C4-2B (cell line): Measurements from ENCODE around the gene LSM7.

Experiments used
- H3K27ac ChIP-seq: fragments of 450-650 bp; 2 replicates; pipeline ENCODE4 v1.5.1; 2017
- ZFX ChIP-seq: fragments of 450-650 bp; IDR thresholded peaks from 2 replicates; pipeline ENCODE4 v1.6.1; 2017
- TF ChIP-seq, protein P1 (sequence below): fragments of 450-650 bp; conservative IDR thresholded peaks from 2 replicates; pipeline ENCODE4 v1.5.1; 2017; ENCODE audit warnings: mild to moderate bottlenecking

Gene LSM7

DNA sequence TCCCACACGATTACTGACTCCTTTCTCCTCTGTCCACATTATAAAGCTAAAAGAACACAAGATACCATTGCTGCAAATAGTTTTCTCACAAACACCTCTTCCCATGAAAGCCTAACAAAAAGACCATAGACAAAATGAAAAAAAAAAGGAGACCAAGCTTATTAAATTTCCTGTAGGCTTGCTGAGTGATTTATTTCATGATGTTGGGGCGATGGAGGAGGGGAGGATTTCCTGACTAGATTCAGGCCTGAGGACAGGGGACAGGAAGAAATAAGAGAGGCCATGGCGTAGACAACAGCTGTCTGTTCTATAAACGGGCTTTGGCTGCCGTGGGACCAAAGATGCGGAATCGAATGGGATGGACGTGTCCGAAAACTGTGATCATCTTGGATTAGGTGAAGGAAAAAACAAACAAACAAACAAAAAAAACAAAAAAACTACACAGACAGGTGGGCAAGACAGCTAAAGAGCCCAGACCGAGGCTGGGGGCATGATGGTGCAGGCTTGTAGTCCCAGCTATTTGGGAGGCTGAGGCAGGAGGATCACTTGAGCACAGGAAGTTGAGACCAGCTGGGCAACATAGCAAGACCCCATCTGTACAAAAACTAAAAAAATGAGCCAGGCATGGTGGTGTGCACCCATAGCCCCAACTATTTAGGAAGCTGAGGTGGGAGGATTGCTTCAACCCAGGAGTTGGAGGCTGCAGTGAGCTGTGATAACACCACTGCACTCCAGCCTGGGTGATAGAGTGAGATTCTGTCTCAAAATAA is 37.0 kb upstream of the LSM7 start:
- TF ChIP-seq, protein P1, sequence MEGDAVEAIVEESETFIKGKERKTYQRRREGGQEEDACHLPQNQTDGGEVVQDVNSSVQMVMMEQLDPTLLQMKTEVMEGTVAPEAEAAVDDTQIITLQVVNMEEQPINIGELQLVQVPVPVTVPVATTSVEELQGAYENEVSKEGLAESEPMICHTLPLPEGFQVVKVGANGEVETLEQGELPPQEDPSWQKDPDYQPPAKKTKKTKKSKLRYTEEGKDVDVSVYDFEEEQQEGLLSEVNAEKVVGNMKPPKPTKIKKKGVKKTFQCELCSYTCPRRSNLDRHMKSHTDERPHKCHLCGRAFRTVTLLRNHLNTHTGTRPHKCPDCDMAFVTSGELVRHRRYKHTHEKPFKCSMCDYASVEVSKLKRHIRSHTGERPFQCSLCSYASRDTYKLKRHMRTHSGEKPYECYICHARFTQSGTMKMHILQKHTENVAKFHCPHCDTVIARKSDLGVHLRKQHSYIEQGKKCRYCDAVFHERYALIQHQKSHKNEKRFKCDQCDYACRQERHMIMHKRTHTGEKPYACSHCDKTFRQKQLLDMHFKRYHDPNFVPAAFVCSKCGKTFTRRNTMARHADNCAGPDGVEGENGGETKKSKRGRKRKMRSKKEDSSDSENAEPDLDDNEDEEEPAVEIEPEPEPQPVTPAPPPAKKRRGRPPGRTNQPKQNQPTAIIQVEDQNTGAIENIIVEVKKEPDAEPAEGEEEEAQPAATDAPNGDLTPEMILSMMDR, result no peak
- no peak for TF ChIP-seq ZFX
- no peak overlapping the region for H3K27ac ChIP-seq

DNA sequence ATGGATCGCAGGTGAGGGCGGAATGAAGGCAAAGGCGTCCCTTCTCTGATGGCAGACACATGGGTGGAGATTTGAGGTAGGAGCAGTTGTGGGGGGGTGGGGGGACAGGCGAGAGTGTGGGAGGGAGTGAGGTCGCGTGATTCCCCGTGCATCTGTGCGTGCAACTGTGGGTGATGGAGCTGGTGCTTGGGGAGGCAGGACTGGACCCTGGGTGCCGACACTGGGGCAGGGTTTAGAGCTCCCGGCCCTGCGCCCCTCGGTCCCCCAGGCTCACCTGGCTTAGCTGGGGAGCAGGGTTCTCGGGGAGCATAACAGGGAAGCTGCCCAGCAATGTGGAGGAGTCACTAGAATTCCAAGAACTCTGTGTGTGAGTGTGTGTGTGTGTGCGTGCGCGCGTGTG is 35.0 kb upstream of the LSM7 start:
- no peak for TF ChIP-seq ZFX
- TF ChIP-seq, protein P1, result no peak
- H3K27ac ChIP-seq, result no peak overlapping the region

DNA sequence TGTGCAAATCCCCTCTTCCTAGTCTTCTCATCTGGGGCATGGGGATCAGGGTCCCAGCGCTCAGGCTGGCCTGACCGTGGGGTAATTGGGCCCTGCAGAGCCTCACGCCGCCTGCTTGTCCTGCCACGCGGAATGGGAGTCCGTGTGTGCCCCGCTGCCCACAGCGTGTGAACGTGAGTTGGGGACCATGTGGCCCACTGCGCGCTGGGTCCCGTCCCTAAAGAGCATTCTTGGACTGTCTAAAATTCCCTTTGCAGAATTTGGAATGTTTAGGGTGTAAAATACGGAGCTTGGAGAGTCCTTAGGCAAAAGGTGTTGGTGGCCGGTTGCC is 34.5 kb upstream of the LSM7 start:
- no peak overlapping the region for H3K27ac ChIP-seq
- TF ChIP-seq ZFX, result no peak
- TF ChIP-seq, protein P1, result no peak

DNA sequence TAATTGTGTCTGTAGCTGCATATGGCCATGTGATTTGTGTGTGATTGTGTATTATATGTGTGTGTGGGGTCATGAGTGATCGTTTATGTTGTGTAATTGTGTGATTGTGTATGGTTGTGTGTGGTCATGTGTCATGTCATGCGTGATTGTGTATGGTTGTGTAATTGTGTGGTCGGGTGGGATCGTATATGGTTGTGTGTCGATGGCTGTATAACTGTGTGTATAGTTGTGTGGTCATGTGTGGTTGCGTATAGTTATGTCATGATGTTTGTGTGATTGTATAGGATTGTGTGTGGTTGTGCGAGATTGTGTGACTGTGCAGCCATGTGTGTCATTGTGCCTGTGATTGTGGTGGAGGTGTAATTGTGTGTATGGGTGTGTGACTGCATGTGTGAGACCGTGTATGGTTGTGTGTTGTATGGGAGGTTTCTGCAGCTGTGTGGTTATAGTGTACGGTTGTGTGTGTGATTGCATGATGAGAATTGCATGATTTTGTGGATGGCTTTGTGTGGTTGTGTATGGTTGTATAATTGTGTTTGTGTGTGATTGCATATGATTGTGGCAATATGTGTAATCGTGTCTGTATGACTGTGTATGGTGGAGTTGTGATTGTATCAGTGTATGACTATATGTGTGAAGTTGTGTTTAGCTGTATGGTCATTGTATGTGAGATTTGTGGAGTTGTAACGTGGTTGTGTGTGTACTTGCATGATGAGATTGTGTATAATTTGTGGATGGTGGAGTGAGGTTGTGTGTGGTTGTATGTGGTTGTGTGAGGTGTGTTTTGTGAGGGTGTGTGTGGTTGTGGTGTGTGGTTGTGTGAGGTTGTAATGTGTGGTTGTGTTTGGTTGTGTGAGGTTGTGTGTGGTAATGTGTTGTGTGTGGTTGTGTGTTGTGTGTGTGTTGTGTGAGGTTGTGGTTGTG is 33.9 kb upstream of the LSM7 start:
- no peak for TF ChIP-seq ZFX
- TF ChIP-seq, protein P1, result no peak
- H3K27ac ChIP-seq, result no peak overlapping the region

DNA sequence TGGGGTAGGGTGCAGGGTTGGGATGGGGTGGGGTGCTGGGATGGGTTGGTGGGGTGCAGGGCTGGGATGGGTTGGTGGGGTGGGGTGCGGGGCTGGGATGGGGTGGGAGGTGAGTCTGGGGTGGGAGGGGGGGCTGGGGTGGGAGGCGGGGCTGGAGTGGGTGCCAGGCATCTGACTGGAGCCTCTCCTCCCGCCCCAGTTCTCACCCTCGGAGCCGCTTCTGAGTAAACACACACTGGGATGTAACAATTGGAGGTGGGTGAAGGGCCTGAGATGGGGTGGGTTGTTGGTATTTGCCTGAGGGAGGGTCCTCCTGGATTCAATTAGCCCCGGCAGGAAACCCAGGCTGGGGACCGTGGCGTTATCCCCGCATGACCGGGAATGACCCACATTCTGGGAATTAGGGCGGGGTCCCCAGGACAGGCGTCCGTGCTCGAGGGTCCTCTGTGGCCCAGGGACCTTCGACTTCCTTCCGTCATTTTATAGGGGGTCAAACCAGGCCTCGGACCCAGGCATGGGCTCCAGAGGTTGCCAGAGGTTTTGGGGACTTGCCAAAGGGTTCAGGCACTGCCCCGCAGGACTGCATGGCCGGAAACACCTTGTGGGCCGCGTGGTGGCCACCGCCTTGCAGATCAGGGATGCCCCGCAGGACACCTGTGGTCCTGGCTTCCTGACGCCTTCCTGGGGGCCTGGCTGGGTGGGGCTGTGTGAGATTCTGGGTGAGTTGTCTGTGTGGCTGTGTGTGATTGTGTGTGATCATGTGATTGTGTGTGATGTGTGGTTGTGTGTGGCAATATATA is 33.1 kb upstream of the LSM7 start:
- H3K27ac ChIP-seq, result no peak overlapping the region
- TF ChIP-seq, protein P1, result no peak
- no peak for TF ChIP-seq ZFX

DNA sequence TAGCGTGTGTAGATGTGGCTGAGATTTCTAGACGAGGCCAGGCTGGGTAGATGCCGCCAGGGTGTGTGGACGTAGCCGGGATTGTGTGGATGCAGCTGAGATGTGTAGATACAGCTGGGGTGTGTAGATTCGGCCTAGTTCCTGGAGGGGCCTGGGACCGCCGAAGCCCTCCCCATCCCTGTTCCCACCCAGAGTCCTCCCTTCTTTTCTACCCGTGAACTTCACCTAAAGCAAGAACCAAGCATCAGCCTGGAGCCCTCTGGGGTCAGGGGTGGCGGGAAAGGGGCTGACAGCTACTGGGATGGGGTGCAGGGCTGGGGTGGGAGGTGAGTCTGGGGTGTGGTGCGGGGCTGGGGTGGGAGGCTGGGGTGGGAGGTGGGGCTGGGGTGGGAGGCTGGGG is 32.4 kb upstream of the LSM7 start:
- no peak overlapping the region for H3K27ac ChIP-seq
- TF ChIP-seq ZFX, result no peak
- TF ChIP-seq, protein P1, result no peak
